BLaER1 treated with 17β-estradiol and CSF1 and Interleukin-3, amounts not matched to agents 10 nM and 100 nM (cell line): ENCODE measurements around the gene MON2.

Experiments used
- H3K27ac ChIP-seq, 11 experiments: shearing (Covaris generic); formaldehyde crosslinking; 2 replicates each; pipeline ENCODE4 v1.8.1; 2022
- H3K27me3 ChIP-seq, 11 experiments: shearing (Covaris generic); formaldehyde crosslinking; 2 replicates each; pipeline ENCODE4 v1.8.1; 2022
- H3K36me3 ChIP-seq, 11 experiments: shearing (Covaris generic); formaldehyde crosslinking; 2 replicates each; pipeline ENCODE4 v1.8.1; 2022
- H3K4me1 ChIP-seq, 10 experiments: shearing (Covaris generic); formaldehyde crosslinking; 2 replicates each; pipeline ENCODE4 v1.8.1; 2022
- H3K4me2 ChIP-seq, 11 experiments: shearing (Covaris generic); formaldehyde crosslinking; 2 replicates each; pipeline ENCODE4 v1.8.1; 2022
- H3K4me3 ChIP-seq, 10 experiments: shearing (Covaris generic); formaldehyde crosslinking; 2 replicates each; pipeline ENCODE4 v1.8.1; 2022
- H3K9ac ChIP-seq, 11 experiments: shearing (Covaris generic); formaldehyde crosslinking; 2 replicates each; pipeline ENCODE4 v1.8.1; 2022
- H3K9me3 ChIP-seq, 11 experiments: shearing (Covaris generic); formaldehyde crosslinking; replicated peaks in 1 of 11; 2 replicates each; pipeline ENCODE4 v1.8.1; 2022
- H4K20me1 ChIP-seq, 11 experiments: shearing (Covaris generic); formaldehyde crosslinking; 2 replicates each; pipeline ENCODE4 v1.8.1; 2022
- Cebpa-rat ChIP-seq, 11 experiments: shearing (Covaris generic); IDR thresholded peaks; 2 replicates each; pipeline ENCODE4 v1.8.1; 2022

MON2 gene

GRCh38 chr12:62629413-62629812, 162.8 kb downstream of the MON2 start:
- H3K9me3 ChIP-seq: peaks cover 0 to 17% (median 6%) of the 10 kb centered on the region in 11 experiments; a peak in 7 of 22 replicates
- no peak overlapping the region for H3K27ac ChIP-seq
- peaks cover 0 to 10% (median 0%) of the 10 kb centered on the region in 11 experiments; a peak in 3 of 22 replicates for H4K20me1 ChIP-seq
- H3K4me1 ChIP-seq: peaks cover 29 to 38% (median 35%) of the 10 kb centered on the region in 10 experiments
- H3K27me3 ChIP-seq: peaks cover 48 to 69% (median 58%) of the 10 kb centered on the region in 11 experiments
- H3K36me3 ChIP-seq: no peaks in the 10 kb centered on the region
- TF ChIP-seq Cebpa-rat (IDR thresholded peaks at IDR 0.05): no peak
- no peak overlapping the region for H3K4me3 ChIP-seq
- H3K4me2 ChIP-seq: no peak overlapping the region
- no peak overlapping the region for H3K9ac ChIP-seq

- no peak for TF ChIP-seq Cebpa-rat (IDR thresholded peaks at IDR 0.05)
- peaks cover 0 to 10% (median 0%) of the 10 kb centered on the region in 11 experiments; a peak in 3 of 22 replicates for H4K20me1 ChIP-seq
- no peaks in the 10 kb centered on the region for H3K36me3 ChIP-seq
- H3K27me3 ChIP-seq: peaks cover 48 to 69% (median 62%) of the 10 kb centered on the region in 11 experiments
- H3K27ac ChIP-seq: no peak overlapping the region
- H3K9me3 ChIP-seq: peaks cover 0 to 17% (median 6%) of the 10 kb centered on the region in 11 experiments; a peak in 7 of 22 replicates
- H3K4me1 ChIP-seq: peaks cover 21 to 31% (median 28%) of the 10 kb centered on the region in 10 experiments
- no peak overlapping the region for H3K9ac ChIP-seq
- no peak overlapping the region for H3K4me2 ChIP-seq
- H3K4me3 ChIP-seq: no peak overlapping the region
Observed at GRCh38 chr12:62629971-62630739, 163.5 kb downstream of the MON2 start.

GRCh38 chr12:62631471-62632410, 165.1 kb downstream of the MON2 start:
- H3K4me3 ChIP-seq: peak overlapping the region; percentile 2 to 58 (median 26); a peak in 10 of 20 replicates
- no peaks in the 10 kb centered on the region for H3K36me3 ChIP-seq
- H3K9ac ChIP-seq: no peak overlapping the region
- H3K9me3 ChIP-seq: peaks cover 0 to 17% (median 6%) of the 10 kb centered on the region in 11 experiments; a peak in 7 of 22 replicates
- peaks cover 48 to 68% (median 62%) of the 10 kb centered on the region in 11 experiments for H3K27me3 ChIP-seq
- peak overlapping the region; percentile 29 to 85 (median 55) for H3K4me2 ChIP-seq
- no peak overlapping the region for H3K27ac ChIP-seq
- peaks cover 0 to 10% (median 0%) of the 10 kb centered on the region in 11 experiments; a peak in 3 of 22 replicates for H4K20me1 ChIP-seq
- peaks cover 11 to 15% (median 12%) of the 10 kb centered on the region in 10 experiments; a peak in 19 of 20 replicates for H3K4me1 ChIP-seq
- TF ChIP-seq Cebpa-rat (IDR thresholded peaks at IDR 0.05): no peak

- Histone ChIP-seq H3K4me2 (peak overlapping the region; percentile 29 to 85 (median 55)), H3K27ac (no peak overlapping the region), H3K9ac (no peak overlapping the region), H3K4me3 (peak overlapping the region in 8 of 10 experiments; percentile 12 to 58 (median 26); a peak in 8 of 20 replicates), H3K27me3 (peaks cover 48 to 68% (median 61%) of the 10 kb centered on the region in 11 experiments), H3K4me1 (peaks cover 10 to 14% (median 12%) of the 10 kb centered on the region in 10 experiments; a peak in 19 of 20 replicates), H4K20me1 (peaks cover 0 to 10% (median 0%) of the 10 kb centered on the region in 11 experiments; a peak in 3 of 22 replicates), H3K36me3 (no peaks in the 10 kb centered on the region), H3K9me3 (peaks cover 0 to 17% (median 5%) of the 10 kb centered on the region in 11 experiments; a peak in 7 of 22 replicates)
- TF ChIP-seq Cebpa-rat (IDR thresholded peaks at IDR 0.05): no peak
Observed at GRCh38 chr12:62632411-62632918, 165.8 kb downstream of the MON2 start.

- no peak overlapping the region for H3K4me3 ChIP-seq
- no peaks in the 10 kb centered on the region for H3K36me3 ChIP-seq
- no peak for TF ChIP-seq Cebpa-rat (IDR thresholded peaks at IDR 0.05)
- H3K27ac ChIP-seq: no peak overlapping the region
- no peak overlapping the region for H3K9ac ChIP-seq
- peaks cover 35 to 45% (median 38%) of the 10 kb centered on the region in 11 experiments for H3K27me3 ChIP-seq
- H3K4me1 ChIP-seq: peaks cover 11 to 16% (median 12%) of the 10 kb centered on the region in 10 experiments
- H4K20me1 ChIP-seq: peaks cover 0 to 10% (median 0%) of the 10 kb centered on the region in 11 experiments; a peak in 3 of 22 replicates
- peaks cover 0 to 17% (median 5%) of the 10 kb centered on the region in 11 experiments; a peak in 6 of 22 replicates for H3K9me3 ChIP-seq
- no peak overlapping the region for H3K4me2 ChIP-seq
Observed at GRCh38 chr12:62635649-62636048, 169.0 kb downstream of the MON2 start.

- H3K27ac ChIP-seq: no peak overlapping the region
- peaks cover 0 to 9% (median 0%) of the 10 kb centered on the region in 11 experiments; a peak in 3 of 22 replicates for H3K9me3 ChIP-seq
- TF ChIP-seq Cebpa-rat (IDR thresholded peaks at IDR 0.05): no peak
- H3K4me1 ChIP-seq: peaks cover under 1 to 16% (median 6%) of the 10 kb centered on the region in 10 experiments; a peak in 13 of 20 replicates
- no peak overlapping the region for H3K4me2 ChIP-seq
- no peak overlapping the region for H3K4me3 ChIP-seq
- peaks cover 15 to 24% (median 17%) of the 10 kb centered on the region in 11 experiments for H3K27me3 ChIP-seq
- H3K9ac ChIP-seq: no peak overlapping the region
- no peaks in the 10 kb centered on the region for H3K36me3 ChIP-seq
- no peaks in the 10 kb centered on the region; a peak in 1 of 22 replicates for H4K20me1 ChIP-seq
Observed at GRCh38 chr12:62637679-62638078, 171.1 kb downstream of the MON2 start.

- no peak for TF ChIP-seq Cebpa-rat (IDR thresholded peaks at IDR 0.05)
- Histone ChIP-seq H3K27ac (peak overlapping the region in 1 of 11 experiments; percentile 33; a peak in 1 of 22 replicates), H4K20me1 (no peaks in the 10 kb centered on the region), H3K36me3 (no peaks in the 10 kb centered on the region), H3K4me3 (no peak overlapping the region), H3K4me2 (peak overlapping the region in 5 of 11 experiments; percentile 7 to 49 (median 30); a peak in 7 of 22 replicates), H3K4me1 (peaks cover 5 to 17% (median 8%) of the 10 kb centered on the region in 10 experiments; a peak in 10 of 20 replicates), H3K27me3 (peaks cover 0 to 4% (median 0%) of the 10 kb centered on the region in 11 experiments; a peak in 1 of 22 replicates), H3K9ac (no peak overlapping the region), H3K9me3 (no peaks in the 10 kb centered on the region)
Observed at GRCh38 chr12:62640910-62641448, 174.4 kb downstream of the MON2 start.

- TF ChIP-seq Cebpa-rat (IDR thresholded peaks at IDR 0.05): no peak
- no peaks in the 10 kb centered on the region for H3K9me3 ChIP-seq
- H3K9ac ChIP-seq: no peak overlapping the region
- H3K36me3 ChIP-seq: no peaks in the 10 kb centered on the region; a peak in 1 of 22 replicates
- peaks cover 5 to 17% (median 8%) of the 10 kb centered on the region in 10 experiments; a peak in 10 of 20 replicates for H3K4me1 ChIP-seq
- no peaks in the 10 kb centered on the region for H4K20me1 ChIP-seq
- no peak overlapping the region for H3K4me3 ChIP-seq
- H3K27ac ChIP-seq: no peak overlapping the region
- peak overlapping the region in 2 of 11 experiments; percentile 19 to 37; a peak in 2 of 22 replicates for H3K4me2 ChIP-seq
- H3K27me3 ChIP-seq: peaks cover 0 to 4% (median 0%) of the 10 kb centered on the region in 11 experiments; a peak in 1 of 22 replicates
Observed at GRCh38 chr12:62642486-62642885, 175.9 kb downstream of the MON2 start.
